ENCODE measurements around the gene FMN2.

FMN2 gene

DNA sequence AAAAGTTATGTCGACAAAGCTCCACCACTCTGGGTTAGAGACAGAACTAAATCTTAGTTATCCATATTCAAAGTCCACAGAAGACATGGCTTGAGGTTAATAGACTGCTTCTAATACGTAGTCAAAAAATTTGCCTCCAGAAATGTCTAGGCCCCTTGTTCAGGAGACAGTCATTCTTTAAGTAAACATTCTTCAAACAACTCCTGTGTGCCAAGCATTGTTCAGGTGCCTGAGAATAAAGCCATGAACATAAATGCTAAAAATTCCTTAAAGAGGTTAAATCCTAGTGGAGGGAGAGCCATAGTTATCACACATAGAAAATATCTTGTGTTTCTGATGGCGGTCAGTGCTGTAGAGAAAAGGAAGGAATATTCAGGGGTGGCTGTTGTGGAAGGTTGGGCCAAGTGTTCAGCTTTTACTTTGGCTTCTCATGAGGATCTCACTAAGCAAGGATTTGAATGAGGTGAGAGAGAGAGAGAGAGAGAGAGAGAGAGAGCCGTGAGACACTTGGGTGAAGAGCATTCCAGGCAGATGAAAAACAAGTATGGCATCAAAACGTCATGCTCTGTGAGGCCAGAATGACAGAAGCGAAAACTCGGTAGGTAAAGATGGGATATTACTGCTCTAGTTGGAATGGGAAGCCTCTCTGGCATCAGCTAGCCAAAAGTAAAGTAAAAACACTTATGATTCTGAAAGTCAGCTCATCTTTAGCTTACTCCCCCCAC lies 333.2 kb downstream of the FMN2 start:
- no peak for DNase-seq (ENCODE audit: low read depth)

GRCh38 chr1:240426051-240426450 lies 334.4 kb downstream of the FMN2 start:
- DNase-seq (ENCODE audit: low read depth) = no peak

- DNase-seq (ENCODE audit: low read depth) = no peak
These were observed 344.4 kb downstream of the FMN2 start for GRCh38 chr1:240435996-240436566.

- no peak for DNase-seq (ENCODE audit: low read depth)
These were observed 350.0 kb downstream of the FMN2 start for GRCh38 chr1:240441669-240442068.

- no peak for DNase-seq (ENCODE audit: low read depth)
These were observed 353.7 kb downstream of the FMN2 start for GRCh38 chr1:240445369-240445768.

DNA sequence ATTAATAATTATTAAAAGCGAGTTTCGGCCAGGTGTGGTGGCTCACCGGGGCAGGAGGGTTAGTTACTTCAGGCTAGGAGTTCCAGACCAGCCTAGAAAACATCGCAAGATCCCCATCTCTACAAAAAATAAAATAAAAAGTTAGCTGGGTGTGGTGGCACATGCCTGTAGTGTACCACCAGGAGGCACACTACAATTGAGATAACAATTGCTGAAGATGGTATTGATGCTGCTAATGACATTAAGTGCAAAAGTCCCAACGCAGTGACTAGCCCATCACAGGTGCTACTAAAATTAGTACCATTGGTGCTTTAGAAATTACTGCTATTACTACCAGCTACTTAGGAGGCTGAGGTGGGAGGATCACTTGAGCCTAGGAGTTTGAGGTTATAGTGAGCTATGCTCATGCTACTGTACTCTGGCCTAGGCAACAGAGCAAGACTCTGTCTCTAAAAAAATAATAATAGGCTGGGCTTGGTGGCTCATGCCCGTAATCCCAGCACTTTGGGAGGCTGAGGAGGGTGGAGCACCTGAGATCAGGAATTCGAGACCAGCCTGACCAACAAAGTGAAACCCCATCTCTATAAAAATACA lies 363.6 kb downstream of the FMN2 start:
- DNase-seq (ENCODE audit: low read depth) = no peak

DNA sequence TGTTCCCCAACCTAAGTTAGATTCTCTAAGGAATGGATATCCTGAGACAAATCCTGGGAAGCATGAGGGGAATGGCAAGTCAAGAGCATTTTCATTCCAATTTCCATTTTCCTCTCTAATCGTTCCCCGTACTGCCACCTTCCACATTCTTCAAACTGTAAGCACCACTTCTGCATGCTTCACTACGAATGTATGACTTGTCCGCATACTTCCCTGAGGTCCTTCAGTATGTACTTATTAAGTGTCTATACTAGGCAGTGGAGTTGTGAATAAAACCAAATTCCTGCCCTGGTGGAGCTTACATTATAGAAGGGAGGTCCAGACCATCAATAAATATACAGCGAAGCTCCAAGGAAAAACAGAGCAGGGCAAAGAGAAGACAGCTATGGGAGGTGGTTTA lies 365.5 kb downstream of the FMN2 start:
- DNase-seq (ENCODE audit: low read depth) = no peak

DNA sequence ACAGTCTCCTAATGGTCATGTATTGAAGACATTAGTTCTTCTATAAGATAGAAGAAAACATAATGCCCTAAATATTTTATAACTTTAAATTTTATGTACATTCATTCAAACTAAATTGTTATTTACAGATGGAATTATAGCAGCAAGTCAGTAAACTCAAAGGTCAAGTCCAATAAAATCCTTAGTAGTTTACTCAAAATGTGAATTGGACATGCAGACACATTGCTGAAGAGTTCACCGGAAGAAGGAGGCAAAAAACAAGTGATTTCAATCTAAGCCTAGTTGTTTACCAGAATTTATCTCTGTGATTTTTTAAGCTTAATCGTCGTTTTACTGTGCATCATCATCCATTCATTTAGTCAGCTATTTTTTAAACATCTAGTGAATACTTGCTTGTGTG lies 370.6 kb downstream of the FMN2 start:
- no peak for DNase-seq (ENCODE audit: low read depth)

- no peak for DNase-seq (ENCODE audit: low read depth)
These were observed 371.2 kb downstream of the FMN2 start for GRCh38 chr1:240462766-240463395.

GRCh38 chr1:240464099-240464498 lies 372.4 kb downstream of the FMN2 start:
- no peak for DNase-seq (ENCODE audit: low read depth)

DNA sequence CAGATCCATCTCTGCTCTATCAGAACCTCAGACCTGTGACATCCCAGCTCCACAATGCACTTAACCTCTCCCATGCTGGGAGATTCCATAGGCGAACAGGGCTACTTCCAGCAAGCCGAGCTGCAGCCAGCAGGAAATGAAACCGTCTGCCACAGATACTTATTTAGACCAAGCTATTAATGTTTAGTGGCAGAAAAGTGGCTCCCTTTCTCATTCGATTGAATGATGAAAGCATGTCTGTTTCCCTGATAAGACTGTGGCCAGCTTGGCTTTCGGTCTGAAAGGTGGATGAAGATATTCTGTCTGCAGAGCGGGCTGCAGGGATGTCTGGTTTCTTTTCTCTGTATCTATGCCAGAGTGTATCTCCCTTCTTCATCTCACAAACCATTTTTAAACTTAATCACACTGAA lies 373.9 kb downstream of the FMN2 start:
- no peak for DNase-seq (ENCODE audit: low read depth)

DNA sequence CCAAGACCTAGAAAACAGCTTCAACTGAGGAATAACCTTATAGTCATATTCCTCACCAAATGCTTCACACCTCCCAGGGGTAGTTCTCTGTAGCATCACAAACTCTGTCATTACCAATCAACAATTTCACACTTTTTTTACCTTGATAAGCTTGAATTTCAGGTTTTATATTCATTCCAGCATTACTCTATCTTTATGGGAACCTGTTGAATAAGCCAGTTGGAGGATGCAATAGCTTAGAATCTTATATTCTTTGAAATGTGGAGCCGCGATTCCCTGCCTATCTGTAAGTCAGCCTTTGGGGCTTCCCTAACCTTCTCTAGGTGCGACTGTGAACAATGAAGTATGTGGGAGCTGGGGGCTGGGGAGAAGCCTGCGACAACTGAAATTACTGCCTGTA lies 374.8 kb downstream of the FMN2 start:
- no peak for DNase-seq (ENCODE audit: low read depth)

GRCh38 chr1:240467895-240468294 lies 376.2 kb downstream of the FMN2 start:
- DNase-seq (ENCODE audit: low read depth) = no peak

- no peak for DNase-seq (ENCODE audit: low read depth)
These were observed 377.0 kb downstream of the FMN2 start for GRCh38 chr1:240468656-240469055.

- DNase-seq (ENCODE audit: low read depth) = peak; percentile 63
These were observed 382.5 kb downstream of the FMN2 start for GRCh38 chr1:240474133-240474614.

GRCh38 chr1:240475832-240476231 lies 384.1 kb downstream of the FMN2 start:
- DNase-seq (ENCODE audit: low read depth) = no peak

- DNase-seq (ENCODE audit: low read depth) = no peak
These were observed 386.9 kb downstream of the FMN2 start for GRCh38 chr1:240478536-240478935.

- no peak for DNase-seq (ENCODE audit: low read depth)
These were observed 393.2 kb downstream of the FMN2 start for GRCh38 chr1:240484804-240485443.

- DNase-seq (ENCODE audit: low read depth) = no peak
These were observed 394.9 kb downstream of the FMN2 start for GRCh38 chr1:240486611-240487010.

- DNase-seq (ENCODE audit: low read depth) = no peak
These were observed 395.8 kb downstream of the FMN2 start for GRCh38 chr1:240487493-240487892.

DNA sequence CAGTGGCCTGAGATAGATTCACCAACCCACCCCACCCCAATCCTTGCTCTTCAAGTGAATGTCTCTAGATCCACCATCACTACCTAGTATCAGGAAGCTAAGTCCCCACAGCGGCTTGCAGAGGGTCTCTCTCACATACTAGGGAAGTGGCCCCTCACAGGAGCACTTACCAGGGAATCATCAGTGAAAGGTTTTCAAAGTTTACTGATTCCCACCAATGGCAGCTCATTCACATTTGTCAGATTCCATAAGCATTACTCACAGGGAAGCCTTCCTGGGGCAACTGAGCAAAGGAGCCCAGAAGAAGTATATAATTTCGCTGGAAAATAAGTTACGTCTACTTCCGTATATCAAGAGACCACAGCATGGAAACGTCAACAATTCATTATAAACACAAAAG lies 399.5 kb downstream of the FMN2 start:
- peak; percentile 66 for DNase-seq (ENCODE audit: low read depth)

- DNase-seq (ENCODE audit: low read depth) = no peak
These were observed 400.1 kb downstream of the FMN2 start for GRCh38 chr1:240491796-240492195.
